Measurements from ENCODE around the gene CNNM2. TPM values are rescaled to one million over a fixed set of nuclear protein-coding genes. Genes with fewer than 3 reads are reported as not detected.

The CNNM2 gene
- total and polyA plus RNA-seq, 11 donors, result 1.3 to 6.3 (median 3.4) TPM

DNA sequence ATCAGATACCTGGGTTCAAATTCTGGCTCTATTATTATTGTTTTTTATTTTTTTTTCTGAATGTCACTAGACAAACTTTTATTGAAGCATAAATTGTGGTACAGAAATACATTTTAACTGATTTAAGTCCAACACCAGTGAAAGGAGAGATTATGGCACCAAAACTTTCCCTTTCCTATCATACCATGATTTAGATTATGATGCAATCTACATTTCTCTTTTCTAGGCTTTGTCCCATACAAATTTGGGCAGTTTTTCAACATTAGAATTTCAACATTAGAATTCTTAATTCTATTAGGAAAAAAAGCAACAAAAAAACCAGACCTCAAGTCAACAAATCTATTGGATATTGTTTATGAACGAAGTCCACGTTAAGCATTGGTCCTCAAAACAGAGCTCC lies 37.8 kb upstream of the CNNM2 start:
- intact Hi-C loops (cut with DNase I), result no loop called here
- Histone ChIP-seq H3K36me3 (peaks cover 0 to 69% (median 0%) of the 10 kb centered on the region in 9 donors), H3K4me3 (no peak overlapping the region), H3K27ac (no peak overlapping the region), H3K9me3 (no peaks in the 10 kb centered on the region), H3K27me3 (no peaks in the 10 kb centered on the region), H3K4me1 (peaks cover 0 to 8% (median 0%) of the 10 kb centered on the region in 12 donors)
- ATAC-seq (no peak), DNase-seq (no peak)
- WGBS, 4 donors, result 89 to 97% (median 95%) methylated on average over 2 of the region's 2 CpGs
- no peak for TF ChIP-seq POLR2A (IDR thresholded peaks at IDR 0.05)
- TF ChIP-seq, protein P1, sequence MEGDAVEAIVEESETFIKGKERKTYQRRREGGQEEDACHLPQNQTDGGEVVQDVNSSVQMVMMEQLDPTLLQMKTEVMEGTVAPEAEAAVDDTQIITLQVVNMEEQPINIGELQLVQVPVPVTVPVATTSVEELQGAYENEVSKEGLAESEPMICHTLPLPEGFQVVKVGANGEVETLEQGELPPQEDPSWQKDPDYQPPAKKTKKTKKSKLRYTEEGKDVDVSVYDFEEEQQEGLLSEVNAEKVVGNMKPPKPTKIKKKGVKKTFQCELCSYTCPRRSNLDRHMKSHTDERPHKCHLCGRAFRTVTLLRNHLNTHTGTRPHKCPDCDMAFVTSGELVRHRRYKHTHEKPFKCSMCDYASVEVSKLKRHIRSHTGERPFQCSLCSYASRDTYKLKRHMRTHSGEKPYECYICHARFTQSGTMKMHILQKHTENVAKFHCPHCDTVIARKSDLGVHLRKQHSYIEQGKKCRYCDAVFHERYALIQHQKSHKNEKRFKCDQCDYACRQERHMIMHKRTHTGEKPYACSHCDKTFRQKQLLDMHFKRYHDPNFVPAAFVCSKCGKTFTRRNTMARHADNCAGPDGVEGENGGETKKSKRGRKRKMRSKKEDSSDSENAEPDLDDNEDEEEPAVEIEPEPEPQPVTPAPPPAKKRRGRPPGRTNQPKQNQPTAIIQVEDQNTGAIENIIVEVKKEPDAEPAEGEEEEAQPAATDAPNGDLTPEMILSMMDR (IDR thresholded peaks at IDR 0.05), result no peak

DNA sequence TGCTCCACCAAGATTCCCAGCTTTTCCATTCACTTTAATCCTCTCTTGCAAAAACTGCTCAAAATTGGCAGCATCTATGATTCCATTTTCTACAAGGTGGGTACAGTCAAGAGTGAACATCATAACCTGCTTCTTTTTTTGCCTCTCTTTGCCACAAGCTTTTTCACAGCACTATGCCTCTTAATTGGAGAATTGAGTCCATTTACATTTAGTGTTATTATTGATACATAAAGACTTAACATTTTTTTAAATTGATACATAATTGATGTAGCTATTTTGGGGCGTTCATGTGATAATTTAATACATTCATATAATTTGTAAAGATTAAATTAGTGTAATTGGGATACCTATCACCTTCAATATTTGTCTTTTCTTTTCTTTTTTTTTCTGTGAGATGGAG lies 30.0 kb upstream of the CNNM2 start:
- Histone ChIP-seq H3K9me3 (no peaks in the 10 kb centered on the region), H3K27ac (no peak overlapping the region), H3K36me3 (peaks cover 0 to 43% (median 15%) of the 10 kb centered on the region in 9 donors), H3K27me3 (no peaks in the 10 kb centered on the region), H3K4me1 (no peaks in the 10 kb centered on the region), H3K4me3 (no peak overlapping the region)
- ATAC-seq (no peak), DNase-seq (no peak)
- intact Hi-C loops (cut with DNase I), result no loop called here
- TF ChIP-seq POLR2A (IDR thresholded peaks at IDR 0.05), result no peak
- TF ChIP-seq, protein P1 (IDR thresholded peaks at IDR 0.05), result no peak
- WGBS, 4 donors, result 92 to 98% (median 95%) methylated on average over 1 of the region's 1 CpG

DNA sequence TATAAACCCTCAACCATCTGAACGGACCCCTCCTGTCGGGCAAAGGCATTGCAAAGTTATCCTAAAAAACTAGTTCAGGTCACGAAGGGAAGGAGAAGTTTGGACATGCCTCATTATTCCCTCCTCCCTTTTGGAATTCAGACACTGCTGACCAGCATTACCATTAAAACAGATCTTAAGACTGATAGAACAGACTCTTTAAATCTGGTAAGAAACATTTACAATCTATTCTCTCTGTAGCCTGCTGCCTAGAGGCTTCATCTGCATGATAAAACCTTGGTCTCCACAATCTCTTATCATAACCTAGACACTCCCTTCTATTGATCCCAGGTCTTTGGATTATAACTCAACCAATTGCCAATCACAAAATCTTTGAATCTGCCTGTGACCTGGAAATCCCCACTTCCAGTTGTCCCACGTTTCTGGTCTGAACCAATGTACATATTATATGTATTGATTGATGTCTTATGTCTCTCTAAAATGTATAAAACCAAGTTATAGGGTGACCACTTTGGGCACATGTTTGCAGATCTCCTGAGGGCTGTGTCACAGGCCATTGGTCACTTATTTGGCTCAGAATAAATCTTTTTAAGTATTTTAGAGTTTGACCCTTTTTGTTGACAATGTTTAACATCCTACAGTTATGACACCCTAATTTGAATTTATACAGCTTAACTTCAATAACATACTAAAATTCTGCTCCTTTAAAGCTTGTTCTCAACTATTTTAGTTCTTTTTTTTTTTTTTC lies 23.5 kb upstream of the CNNM2 start:
- 91 to 93% (median 92%) methylated on average over 4 of the region's 4 CpGs for WGBS, 4 donors
- H3K36me3 ChIP-seq, result peaks cover 0 to 62% (median 27%) of the 10 kb centered on the region in 9 donors

DNA sequence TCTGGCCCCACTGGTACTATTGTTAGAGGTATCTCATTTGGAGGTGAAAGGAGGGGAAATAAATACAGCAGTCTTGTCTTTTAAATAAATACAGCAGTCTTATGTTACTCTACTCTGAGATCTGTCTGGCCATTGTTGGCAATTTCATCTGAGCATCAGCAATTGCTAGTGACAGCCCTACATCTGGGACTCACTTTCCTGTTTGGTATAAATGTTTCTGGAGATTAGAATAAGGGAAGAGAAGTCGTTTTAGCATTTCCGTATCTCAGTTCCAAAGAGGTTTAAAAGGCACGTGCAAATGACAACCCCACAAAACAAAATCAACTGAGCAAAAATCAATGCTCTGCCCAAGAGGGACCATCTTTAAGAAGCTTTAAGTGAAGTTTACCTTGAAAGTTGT lies 18.1 kb upstream of the CNNM2 start:
- no peak overlapping the region for H3K4me3 ChIP-seq
- 71 to 80% (median 77%) methylated on average over 3 of the region's 3 CpGs for WGBS, 4 donors
- no peaks in the 10 kb centered on the region for H3K27me3 ChIP-seq
- no peaks in the 10 kb centered on the region for H3K9me3 ChIP-seq
- no peak for TF ChIP-seq POLR2A (IDR thresholded peaks at IDR 0.05)
- intact Hi-C loops (cut with DNase I), result loop anchor here in 7 of 10 donors (2.0 to 5.0 kb wide), 5 partner anchors 33 to 173 kb away; partner anchors contain the start of genes CYP17A1 (in 2 of the 7) and AS3MT (in 1 of the 7)
- ATAC-seq, result no peak
- no peak for DNase-seq
- no peak overlapping the region for H3K27ac ChIP-seq
- H3K36me3 ChIP-seq, result peaks cover 0 to 32% (median 6%) of the 10 kb centered on the region in 9 donors
- H3K4me1 ChIP-seq, result no peaks in the 10 kb centered on the region

More for the DNA sequence above, 23.5 kb upstream of the CNNM2 start:
- H3K27ac ChIP-seq, result no peak overlapping the region
- DNase-seq (no peak), ATAC-seq (no peak)
- no peaks in the 10 kb centered on the region for H3K9me3 ChIP-seq
- H3K4me3 ChIP-seq, result no peak overlapping the region
- H3K4me1 ChIP-seq, result no peaks in the 10 kb centered on the region
- TF ChIP-seq, protein P1 (IDR thresholded peaks at IDR 0.05), result no peak
- no peak for TF ChIP-seq POLR2A (IDR thresholded peaks at IDR 0.05)
- intact Hi-C loops (cut with DNase I), result loop anchor here in 2 of 10 donors (5.0 kb wide), 2 partner anchors 57 to 167 kb away; partner anchors contain the start of gene CYP17A1 (in 2 of the 2)
- H3K27me3 ChIP-seq, result no peaks in the 10 kb centered on the region

Measured in heart left ventricle (tissue), 16 donors.